Umbilical cord (tissue), 2 donors: Measurements from ENCODE around the gene LAIR2. TPM values are rescaled to one million over a fixed set of nuclear protein-coding genes. Genes with fewer than 3 reads are reported as not detected.

Experiments used
- DNase-seq: peaks from one replicate; pipeline ENCODE4 v3.0.0-alpha.2; 2015; ENCODE audit warnings: low spot score
- total RNA-seq: library from RNA; depleted of rRNA; stranded (reverse); fragments of >200 nt; gene quantifications from one replicate; pipeline ENCODE4 v1.2.3, GENCODE V29; 2014; ENCODE audit warnings: low replicate concordance; ENCODE audit not compliant: insufficient read depth

The LAIR2 gene
- total RNA-seq, 1 donor from 2014 or later, result not detected

DNA sequence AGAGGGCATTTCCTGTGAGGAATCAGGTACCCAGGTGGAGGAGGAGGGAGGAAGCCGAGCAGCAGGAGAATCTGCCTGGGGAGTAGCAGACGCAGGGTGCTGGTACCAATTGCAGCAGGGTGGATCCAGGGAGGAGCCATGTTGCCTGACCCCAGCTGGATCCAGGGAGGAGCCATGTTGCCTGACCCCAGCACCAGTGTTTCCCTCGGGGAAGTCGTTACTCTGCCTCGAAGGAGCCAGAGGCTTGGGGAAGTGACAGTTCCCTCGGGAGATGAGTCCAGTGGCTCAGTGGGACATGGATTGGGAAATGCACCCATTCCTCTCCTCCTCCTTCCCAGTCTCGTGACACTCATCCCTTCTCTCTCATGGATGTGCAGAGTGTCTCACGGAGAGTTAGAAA is 31.5 kb downstream of the LAIR2 start:
- DNase-seq, result no peak

DNA sequence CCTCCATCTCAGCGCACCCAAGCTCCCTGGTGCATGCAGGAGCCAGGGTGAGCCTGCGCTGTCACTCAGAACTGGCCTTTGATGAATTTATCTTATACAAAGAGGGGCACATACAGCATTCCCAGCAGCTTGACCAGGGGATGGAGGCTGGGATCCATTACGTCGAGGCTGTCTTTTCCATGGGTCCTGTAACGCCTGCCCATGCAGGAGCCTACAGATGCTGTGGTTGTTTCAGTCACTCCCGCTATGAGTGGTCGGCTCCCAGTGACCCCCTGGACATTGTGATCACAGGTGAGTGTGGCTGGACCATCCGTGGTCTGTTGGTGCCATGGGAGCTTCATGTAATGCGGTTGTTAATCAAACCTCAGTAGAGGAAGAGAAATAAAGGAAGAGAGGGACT is 33.0 kb downstream of the LAIR2 start:
- no peak for DNase-seq

DNA sequence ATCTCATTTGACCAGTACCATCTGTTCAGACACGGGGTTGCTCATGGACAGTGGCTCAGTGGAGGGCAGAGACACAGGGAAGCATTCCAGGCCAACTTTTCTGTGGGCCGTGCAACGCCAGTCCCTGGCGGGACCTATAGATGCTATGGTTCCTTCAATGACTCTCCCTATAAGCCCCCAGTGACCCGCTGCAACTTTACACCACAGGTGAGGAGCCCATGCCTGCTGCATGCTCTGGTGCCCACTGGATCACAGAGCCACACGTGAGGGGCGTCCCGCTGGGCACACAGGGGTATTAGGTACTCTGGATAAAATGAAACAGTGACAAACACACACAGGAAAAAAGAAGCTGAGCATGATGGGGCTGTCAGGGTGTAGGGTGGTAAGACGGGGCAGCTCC is 34.3 kb downstream of the LAIR2 start:
- no peak for DNase-seq

DNA sequence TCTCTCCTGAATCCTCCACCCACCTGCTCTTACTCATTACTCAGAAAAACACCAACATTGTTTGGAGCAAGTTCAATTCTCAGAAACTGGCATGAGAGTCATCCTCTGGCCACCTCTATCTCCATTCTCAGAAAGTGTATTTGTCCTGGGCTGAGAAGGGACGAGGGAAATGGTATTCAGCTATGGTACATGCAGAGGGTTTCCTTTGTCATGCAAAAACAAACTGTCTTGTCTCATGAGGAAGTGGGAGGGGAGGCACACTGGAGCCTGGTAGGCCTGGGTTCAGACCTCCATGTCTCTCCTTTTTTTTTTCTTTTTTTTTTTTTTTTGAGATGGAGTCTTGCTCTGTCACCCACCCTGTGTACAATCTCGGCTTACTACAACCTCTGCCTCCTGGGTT is 39.1 kb downstream of the LAIR2 start:
- DNase-seq, result no peak

DNA sequence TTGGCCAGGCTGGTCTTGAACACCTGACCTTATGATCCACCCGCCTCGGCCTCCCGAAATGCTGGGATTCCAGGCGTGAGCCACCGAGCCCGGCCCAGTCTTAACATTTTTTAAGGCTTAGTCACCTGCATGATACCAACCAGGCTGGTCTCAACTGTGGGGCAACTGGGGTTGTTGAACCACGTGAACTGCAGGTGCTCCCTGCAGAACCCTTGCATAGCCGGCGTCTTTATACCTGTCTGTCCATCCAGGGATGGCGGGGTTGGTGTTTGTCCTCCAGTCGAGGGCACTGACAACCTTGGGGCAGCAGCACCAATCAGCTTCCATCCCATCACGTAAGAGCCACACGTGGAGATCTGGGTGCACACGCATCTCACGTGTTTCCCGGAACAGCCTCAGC is 46.2 kb downstream of the LAIR2 start:
- DNase-seq, result no peak

DNA sequence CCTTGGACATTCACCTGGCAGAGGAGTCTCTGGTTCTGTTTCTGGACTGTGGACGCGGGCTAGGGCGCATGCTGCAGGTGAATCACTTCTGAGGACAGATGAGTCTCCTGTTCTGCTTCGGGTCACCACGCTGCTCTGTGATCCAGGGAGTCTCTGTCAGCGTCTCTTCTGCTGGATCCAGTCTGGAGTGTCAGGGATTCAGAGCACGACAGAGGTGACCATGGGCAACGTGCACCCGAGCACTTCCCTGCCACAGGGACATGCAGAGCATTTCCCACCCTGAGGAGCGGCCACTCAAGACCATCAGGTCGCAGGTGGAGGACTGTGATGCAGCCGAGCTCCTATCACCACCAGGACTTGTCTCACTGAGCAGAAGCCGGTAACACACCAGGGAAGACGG is 46.6 kb downstream of the LAIR2 start:
- no peak for DNase-seq

DNA sequence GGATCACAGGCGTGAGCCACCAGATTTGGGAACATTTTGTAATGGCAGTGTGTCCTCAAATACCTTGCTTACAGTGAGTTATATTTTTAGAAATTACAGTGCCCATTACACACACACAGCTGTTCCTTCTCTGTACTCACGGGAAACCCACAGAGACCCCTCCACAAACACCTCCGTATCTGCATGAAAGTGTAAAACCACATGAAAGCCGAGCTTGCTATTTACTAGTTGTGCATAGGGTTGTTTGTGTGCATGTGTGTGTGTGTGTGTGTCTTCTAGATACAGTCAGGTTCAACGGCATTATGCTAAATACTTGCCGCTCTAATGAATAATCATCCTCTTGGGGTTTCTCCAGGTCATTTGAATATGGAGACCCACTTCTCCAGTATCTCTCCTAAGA is 48.7 kb downstream of the LAIR2 start:
- no peak for DNase-seq

DNA sequence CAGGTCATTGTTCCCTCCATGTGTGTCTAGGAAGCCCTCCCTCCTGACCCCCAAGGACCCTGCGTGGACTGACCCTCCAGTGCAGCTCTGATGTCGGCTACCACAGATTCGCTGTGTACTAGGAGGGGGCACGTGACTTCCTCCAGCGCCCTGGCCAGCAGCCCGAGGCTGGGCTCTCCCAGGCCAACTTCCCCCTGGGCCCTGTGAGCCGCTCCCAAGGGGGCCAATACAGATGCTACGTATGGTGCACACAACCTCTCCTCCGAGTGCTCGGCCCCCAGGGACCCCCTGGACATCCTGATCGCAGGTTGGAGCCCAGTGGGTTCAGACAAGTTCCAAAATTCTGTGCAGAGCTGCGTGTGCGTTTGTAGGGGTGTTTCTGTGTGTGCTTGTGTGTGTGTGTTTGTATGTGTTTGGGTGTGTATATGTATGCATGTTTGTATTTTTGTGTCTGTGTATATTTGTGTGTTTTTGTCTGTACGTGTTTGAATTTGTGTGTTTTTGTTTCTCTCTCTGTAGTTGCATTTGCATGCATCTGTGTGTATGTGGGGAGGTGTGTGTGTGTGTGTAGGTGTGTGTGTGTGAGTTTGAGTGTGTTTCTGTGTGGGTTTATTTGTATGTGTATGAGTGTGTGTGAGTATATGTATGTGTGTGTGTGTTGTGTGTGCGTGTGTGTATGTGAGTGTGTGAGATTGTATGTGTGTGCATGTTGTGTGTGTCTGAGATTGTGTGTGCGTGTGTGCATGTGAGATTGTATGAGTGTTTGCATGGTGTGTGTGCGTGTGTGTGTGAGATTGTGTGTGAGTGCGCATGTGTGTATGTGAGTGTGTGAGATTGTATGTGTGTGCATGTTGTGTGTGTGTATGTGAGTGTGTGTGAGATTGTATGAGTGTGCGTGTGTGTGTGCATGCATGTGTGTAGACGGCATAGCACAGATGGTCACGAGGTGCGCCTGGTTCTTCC is 49.6 kb downstream of the LAIR2 start:
- DNase-seq, result no peak

DNA sequence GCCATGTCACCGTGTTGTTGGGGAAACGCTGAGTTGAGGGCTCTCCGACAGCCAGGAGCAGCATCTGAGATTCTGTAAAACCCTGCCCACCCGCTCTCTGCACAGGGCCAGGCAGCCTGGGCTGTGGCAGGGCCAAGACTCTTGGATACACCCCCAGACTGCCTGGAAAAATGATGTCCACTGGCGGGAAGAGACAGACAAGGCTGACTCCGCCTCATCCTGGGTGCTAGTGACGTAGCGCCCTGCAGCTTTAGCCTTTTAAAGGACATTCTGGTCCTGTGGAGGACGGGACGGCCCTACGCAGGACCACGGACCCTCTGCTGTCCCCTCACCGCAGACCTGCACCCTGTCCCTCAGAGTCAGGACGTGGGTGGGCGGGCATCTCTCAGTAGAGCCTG is 50.3 kb downstream of the LAIR2 start:
- DNase-seq, result no peak

DNA sequence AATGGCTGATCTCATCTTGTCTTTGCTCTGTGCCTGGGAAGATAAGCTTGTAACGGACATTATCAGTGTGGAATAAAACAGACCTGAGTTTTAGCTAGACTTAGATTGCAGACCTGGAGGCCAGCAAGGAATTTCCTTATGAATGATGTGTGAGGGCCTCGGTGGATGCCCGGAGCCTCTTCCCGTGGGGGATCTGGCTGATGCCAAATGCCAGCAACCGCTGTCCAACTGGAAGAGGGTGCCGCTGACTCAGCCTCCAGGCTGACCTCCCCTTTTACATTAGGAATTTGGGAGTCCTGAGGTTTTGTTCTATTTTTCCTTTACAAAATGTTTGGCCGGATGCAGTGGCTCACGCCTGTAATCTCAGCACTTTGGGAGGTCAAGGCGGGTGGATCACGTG is 51.4 kb downstream of the LAIR2 start:
- no peak for DNase-seq

DNA sequence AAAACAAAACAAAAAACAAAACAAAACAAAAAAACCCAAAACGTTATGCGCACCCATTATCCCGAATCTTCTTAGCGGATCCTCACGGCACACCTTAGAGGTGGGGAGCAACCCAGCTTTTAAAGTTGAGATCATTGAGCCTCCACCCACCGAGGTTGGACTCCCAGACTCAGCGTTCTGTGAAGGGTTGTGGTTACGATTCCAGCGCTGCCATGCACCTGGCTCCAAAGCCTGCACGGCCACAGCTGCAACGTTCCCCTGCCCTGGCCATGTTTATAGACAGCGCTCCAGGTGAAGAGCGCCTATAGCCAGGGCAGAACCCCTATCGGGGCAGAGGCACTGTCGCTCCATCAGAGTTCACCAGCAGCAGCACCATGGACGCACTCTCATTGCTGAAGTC is 52.3 kb downstream of the LAIR2 start:
- no peak for DNase-seq

DNA sequence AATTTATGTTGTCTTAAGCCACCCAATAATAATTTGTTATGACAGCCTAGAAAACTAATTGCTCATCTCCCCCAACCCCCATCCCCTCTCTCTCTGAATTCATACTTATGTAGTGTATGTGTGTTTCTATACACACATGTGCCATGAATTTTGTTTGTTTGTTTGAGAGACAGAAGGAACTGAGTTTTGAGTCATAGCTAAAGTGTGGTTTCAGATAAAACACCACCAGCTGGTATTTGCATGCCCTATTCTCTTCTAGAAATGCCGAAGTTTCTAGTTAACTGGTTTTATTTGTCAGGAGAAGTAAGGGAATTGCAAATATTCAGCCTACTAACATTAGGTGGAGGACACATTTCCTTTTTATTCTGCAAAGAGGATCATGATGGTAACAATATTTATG is 53.6 kb downstream of the LAIR2 start:
- no peak for DNase-seq

DNA sequence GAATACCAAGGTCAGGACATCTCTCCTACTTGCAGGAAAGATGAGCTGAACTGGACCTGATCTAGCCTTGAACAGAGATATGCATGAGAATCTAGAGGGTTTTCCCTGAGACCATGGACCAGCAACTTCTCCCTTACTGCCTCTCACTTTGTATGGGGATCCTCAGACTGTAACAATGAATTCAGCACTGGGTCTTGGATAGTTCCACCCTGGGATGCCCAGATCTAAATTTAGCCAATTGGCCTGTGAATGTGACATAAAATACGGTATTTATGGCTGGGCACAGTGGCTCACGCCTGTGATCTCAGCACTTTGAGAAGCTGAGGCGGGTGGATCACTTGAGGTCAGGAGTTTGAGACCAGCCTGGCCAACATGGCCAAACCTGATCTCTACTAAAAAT is 55.7 kb downstream of the LAIR2 start:
- DNase-seq, result no peak

Other genes starting within 250 kb of the LAIR2 start
- 5.5 TPM for gene LILRB5, start 245.6 kb upstream of the LAIR2 start, total RNA-seq
- gene LILRB2, start 221.7 kb upstream of the LAIR2 start, total RNA-seq, result not detected
- 0.72 TPM for gene LILRA5, start 189.7 kb upstream of the LAIR2 start, total RNA-seq
- gene LILRA4, start 163.7 kb upstream of the LAIR2 start, total RNA-seq, result not detected
- gene LAIR1, start 137.9 kb upstream of the LAIR2 start, total RNA-seq, result 19.7 TPM
- gene TTYH1, start 87.4 kb upstream of the LAIR2 start, total RNA-seq, result 0.24 TPM
- 19.7 TPM for gene LENG8, start 53.6 kb upstream of the LAIR2 start, total RNA-seq
- gene LENG9, start 39.1 kb upstream of the LAIR2 start, total RNA-seq, result 18.1 TPM
- 104 TPM for gene CDC42EP5, start 29.5 kb upstream of the LAIR2 start, total RNA-seq
- 1.4 TPM for gene LILRA2, start 71.0 kb downstream of the LAIR2 start, total RNA-seq
- 1.4 TPM for gene LILRA1, start 90.8 kb downstream of the LAIR2 start, total RNA-seq
- 0.72 TPM for gene LILRB1, start 127.7 kb downstream of the LAIR2 start, total RNA-seq
- 4.6 TPM for gene LILRB4, start 160.2 kb downstream of the LAIR2 start, total RNA-seq
- 0.24 TPM for gene KIR3DL3, start 221.6 kb downstream of the LAIR2 start, total RNA-seq
- gene KIR2DL3, start 235.7 kb downstream of the LAIR2 start, total RNA-seq, result 1.7 TPM